Esophagus squamous epithelium (tissue), 4 donors: Measurements from ENCODE around the gene SLC7A6.

Experiments
- POLR2A ChIP-seq, 4 donors: fragments of 450-650 bp; IDR thresholded peaks; one replicate each; pipeline ENCODE4 v1.6.1; 2017; ENCODE audit warnings: antibody characterized with exemption in 4 of 4, mild to moderate bottlenecking in 4 of 4, moderate library complexity in 3 of 4
- TF ChIP-seq, protein P1 (sequence below), 6 experiments: fragments of 450-650 bp in 4 of 6; fragments of 200-600 bp in 2 of 6; sonication (generic) in 2 of 6; IDR thresholded peaks; one replicate each; pipeline ENCODE4 v1.5.1; 2016 to 2019; ENCODE audit warnings: antibody characterized with exemption in 6 of 6, mild to moderate bottlenecking in 4 of 6, moderate library complexity in 4 of 6

DNA sequence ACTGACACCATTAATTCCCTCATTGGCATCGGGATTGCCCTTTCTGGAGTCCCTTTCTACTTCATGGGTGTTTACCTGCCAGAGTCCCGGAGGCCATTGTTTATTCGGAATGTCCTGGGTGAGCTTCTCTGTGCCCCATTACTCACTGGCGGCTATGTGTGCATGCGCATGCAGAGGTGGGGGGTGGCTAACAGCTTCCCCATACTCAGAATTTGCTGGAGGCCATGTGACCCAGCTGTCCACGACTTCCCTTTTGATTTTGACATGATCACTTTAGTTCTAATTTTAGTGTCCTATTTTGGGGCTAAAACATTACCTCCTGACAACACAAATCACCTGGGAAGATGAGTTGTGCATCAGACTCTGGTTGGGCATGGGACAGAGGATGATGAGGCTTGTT lies 32.4 kb downstream of the SLC7A6 start:
- TF ChIP-seq, protein P1, sequence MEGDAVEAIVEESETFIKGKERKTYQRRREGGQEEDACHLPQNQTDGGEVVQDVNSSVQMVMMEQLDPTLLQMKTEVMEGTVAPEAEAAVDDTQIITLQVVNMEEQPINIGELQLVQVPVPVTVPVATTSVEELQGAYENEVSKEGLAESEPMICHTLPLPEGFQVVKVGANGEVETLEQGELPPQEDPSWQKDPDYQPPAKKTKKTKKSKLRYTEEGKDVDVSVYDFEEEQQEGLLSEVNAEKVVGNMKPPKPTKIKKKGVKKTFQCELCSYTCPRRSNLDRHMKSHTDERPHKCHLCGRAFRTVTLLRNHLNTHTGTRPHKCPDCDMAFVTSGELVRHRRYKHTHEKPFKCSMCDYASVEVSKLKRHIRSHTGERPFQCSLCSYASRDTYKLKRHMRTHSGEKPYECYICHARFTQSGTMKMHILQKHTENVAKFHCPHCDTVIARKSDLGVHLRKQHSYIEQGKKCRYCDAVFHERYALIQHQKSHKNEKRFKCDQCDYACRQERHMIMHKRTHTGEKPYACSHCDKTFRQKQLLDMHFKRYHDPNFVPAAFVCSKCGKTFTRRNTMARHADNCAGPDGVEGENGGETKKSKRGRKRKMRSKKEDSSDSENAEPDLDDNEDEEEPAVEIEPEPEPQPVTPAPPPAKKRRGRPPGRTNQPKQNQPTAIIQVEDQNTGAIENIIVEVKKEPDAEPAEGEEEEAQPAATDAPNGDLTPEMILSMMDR (IDR thresholded peaks at IDR 0.05): no peak
- no peak for TF ChIP-seq POLR2A (IDR thresholded peaks at IDR 0.05)
